GM12878 (cell line): ENCODE data around the gene OTX2. TPM values are rescaled to one million over a fixed set of nuclear protein-coding genes. Genes with fewer than 3 reads are reported as not detected.

Experiments
- CHD2 ChIP-seq: IDR thresholded peaks from 2 replicates; pipeline ENCODE4 v1.6.1; 2011; ENCODE audit warnings: low read depth, low read length, improper control_type of control experiment, borderline replicate concordance
- EGR1 ChIP-seq, 2 experiments: IDR thresholded peaks; 1 replicate in 1 of 2; 2 replicates in 1 of 2; pipeline ENCODE4 v1.6.1; 2011 to 2012; ENCODE audit warnings: low read depth in 2 of 2, low read length in 2 of 2, borderline replicate concordance in 1 of 2, mild to moderate bottlenecking in 1 of 2, moderate library complexity in 1 of 2
- ESRRA ChIP-seq: IDR thresholded peaks from 2 replicates; pipeline ENCODE4 v1.6.1; 2012; ENCODE audit warnings: mild to moderate bottlenecking, low read length, improper control_type of control experiment
- EZH2 ChIP-seq: IDR thresholded peaks from 2 replicates; pipeline ENCODE4 v1.6.1; 2012; ENCODE audit warnings: low read depth, mild to moderate bottlenecking, control low read depth, inconsistent platforms, low read length, borderline replicate concordance; ENCODE audit not compliant: control insufficient read depth
- NFYB ChIP-seq: IDR thresholded peaks from 2 replicates; pipeline ENCODE4 v1.6.1; 2011; ENCODE audit warnings: low read depth, mild to moderate bottlenecking, low read length, improper control_type of control experiment, moderate library complexity; ENCODE audit not compliant: insufficient read depth
- TAF1 ChIP-seq: IDR thresholded peaks from 2 replicates; pipeline ENCODE4 v1.6.1; 2011; ENCODE audit warnings: mild to moderate bottlenecking, low read depth, low read length, borderline replicate concordance
- TBL1XR1 ChIP-seq: IDR thresholded peaks from 2 replicates; pipeline ENCODE4 v1.6.1; 2012; ENCODE audit warnings: low read depth, low read length, improper control_type of control experiment
- ZNF274 ChIP-seq: IDR thresholded peaks from one replicate; pipeline ENCODE4 v1.8.0; 2011; ENCODE audit not compliant: insufficient read length, insufficient read depth
- polyA plus RNA-seq, 11 experiments: library from polyadenylated mRNA; depleted of rRNA in 4 of 11; unstranded in 6 of 11; stranded (reverse) in 5 of 11; fragments of >200 nt; fragmentation: Nextera tagmentation in 4 of 11; fragmentation: Illumina TruSeq in 1 of 11; extraction: Ambion mirVana in 4 of 11; extraction: Trizol in 1 of 11; gene quantifications; 1 replicate in 1 of 11; 2 replicates in 10 of 11; pipeline versions ENCODE4 v1.2.1 to v1.2.3, GENCODE V29; 2011 to 2016; ENCODE audit warnings: inconsistent platforms in 2 of 11, missing spikeins in 2 of 11, low read depth in 1 of 11
- total RNA-seq, 4 experiments: library from RNA; depleted of rRNA in 3 of 4; stranded (reverse); fragments of >200 nt in 3 of 4; fragmentation: Illumina TruSeq in 1 of 4; extraction: Trizol in 1 of 4; gene quantifications; 2 replicates each; pipeline versions ENCODE4 v1.2.1 to v1.2.3, GENCODE V29; 2013 to 2021
- TF ChIP-seq, protein P1 (sequence below): fragments of 450-650 bp; IDR thresholded peaks from 2 replicates; pipeline ENCODE4 v1.6.1; 2017; ENCODE audit warnings: mild to moderate bottlenecking, moderate library complexity
- TF ChIP-seq, protein P2 (sequence below): IDR thresholded peaks from 2 replicates; pipeline ENCODE4 v1.6.1; 2012; ENCODE audit warnings: mild to moderate bottlenecking, low read depth, low read length

The OTX2 gene
- total and polyA plus RNA-seq, 10 of the 15 experiments (the other 5 are each of a cell fraction or from before 2014, with no cell fraction given), result not detected

DNA sequence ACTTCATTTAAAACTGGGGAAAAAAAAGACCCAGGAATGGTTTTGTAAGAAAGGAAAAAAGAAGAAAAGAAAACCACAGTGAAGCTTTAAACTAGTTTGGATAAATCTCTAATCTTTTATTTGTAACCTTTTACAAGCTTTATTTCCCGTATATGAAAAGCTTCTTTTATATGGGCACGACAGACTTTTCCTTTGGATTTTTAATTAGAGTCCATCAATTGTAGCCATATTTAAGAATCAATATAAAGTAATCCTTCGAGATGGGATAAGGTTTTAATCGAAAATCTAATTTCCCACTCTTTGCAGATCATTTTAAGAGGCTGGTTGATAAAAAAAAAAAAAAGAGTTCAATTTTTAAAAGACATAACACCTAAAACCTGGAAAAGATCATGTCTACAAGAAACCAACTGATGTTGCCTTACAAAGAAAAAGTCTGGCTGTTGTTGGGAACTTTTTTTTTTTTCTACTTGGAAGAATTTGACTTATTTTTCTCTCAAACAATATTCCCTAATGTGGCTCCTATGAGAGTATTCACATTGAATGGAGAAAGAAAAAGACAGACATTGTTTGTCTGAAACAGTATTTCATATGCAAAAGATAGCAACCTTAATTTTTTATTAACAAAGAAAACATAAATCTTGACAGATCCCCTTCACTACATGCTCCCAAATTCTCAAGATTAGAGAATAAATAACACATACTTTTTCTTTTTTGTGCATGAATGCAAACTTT is 4.9 kb upstream of the OTX2 start (continued):
- TF ChIP-seq, protein P1, sequence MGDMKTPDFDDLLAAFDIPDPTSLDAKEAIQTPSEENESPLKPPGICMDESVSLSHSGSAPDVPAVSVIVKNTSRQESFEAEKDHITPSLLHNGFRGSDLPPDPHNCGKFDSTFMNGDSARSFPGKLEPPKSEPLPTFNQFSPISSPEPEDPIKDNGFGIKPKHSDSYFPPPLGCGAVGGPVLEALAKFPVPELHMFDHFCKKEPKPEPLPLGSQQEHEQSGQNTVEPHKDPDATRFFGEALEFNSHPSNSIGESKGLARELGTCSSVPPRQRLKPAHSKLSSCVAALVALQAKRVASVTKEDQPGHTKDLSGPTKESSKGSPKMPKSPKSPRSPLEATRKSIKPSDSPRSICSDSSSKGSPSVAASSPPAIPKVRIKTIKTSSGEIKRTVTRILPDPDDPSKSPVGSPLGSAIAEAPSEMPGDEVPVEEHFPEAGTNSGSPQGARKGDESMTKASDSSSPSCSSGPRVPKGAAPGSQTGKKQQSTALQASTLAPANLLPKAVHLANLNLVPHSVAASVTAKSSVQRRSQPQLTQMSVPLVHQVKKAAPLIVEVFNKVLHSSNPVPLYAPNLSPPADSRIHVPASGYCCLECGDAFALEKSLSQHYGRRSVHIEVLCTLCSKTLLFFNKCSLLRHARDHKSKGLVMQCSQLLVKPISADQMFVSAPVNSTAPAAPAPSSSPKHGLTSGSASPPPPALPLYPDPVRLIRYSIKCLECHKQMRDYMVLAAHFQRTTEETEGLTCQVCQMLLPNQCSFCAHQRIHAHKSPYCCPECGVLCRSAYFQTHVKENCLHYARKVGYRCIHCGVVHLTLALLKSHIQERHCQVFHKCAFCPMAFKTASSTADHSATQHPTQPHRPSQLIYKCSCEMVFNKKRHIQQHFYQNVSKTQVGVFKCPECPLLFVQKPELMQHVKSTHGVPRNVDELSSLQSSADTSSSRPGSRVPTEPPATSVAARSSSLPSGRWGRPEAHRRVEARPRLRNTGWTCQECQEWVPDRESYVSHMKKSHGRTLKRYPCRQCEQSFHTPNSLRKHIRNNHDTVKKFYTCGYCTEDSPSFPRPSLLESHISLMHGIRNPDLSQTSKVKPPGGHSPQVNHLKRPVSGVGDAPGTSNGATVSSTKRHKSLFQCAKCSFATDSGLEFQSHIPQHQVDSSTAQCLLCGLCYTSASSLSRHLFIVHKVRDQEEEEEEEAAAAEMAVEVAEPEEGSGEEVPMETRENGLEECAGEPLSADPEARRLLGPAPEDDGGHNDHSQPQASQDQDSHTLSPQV, result no peak
- TF ChIP-seq TAF1 (no peak), TBL1XR1 (no peak), EZH2 (no peak), ESRRA (no peak), EGR1 (IDR thresholded peaks at IDR 0.05; ENCODE audit: borderline replicate concordance in 1 of 2, low read depth in 2 of 2, low read length in 2 of 2) (no peak), ZNF274 (no peak), CHD2 (no peak), NFYB (no peak)
- TF ChIP-seq, protein P2, sequence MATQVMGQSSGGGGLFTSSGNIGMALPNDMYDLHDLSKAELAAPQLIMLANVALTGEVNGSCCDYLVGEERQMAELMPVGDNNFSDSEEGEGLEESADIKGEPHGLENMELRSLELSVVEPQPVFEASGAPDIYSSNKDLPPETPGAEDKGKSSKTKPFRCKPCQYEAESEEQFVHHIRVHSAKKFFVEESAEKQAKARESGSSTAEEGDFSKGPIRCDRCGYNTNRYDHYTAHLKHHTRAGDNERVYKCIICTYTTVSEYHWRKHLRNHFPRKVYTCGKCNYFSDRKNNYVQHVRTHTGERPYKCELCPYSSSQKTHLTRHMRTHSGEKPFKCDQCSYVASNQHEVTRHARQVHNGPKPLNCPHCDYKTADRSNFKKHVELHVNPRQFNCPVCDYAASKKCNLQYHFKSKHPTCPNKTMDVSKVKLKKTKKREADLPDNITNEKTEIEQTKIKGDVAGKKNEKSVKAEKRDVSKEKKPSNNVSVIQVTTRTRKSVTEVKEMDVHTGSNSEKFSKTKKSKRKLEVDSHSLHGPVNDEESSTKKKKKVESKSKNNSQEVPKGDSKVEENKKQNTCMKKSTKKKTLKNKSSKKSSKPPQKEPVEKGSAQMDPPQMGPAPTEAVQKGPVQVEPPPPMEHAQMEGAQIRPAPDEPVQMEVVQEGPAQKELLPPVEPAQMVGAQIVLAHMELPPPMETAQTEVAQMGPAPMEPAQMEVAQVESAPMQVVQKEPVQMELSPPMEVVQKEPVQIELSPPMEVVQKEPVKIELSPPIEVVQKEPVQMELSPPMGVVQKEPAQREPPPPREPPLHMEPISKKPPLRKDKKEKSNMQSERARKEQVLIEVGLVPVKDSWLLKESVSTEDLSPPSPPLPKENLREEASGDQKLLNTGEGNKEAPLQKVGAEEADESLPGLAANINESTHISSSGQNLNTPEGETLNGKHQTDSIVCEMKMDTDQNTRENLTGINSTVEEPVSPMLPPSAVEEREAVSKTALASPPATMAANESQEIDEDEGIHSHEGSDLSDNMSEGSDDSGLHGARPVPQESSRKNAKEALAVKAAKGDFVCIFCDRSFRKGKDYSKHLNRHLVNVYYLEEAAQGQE, result no peak
